Heart left ventricle (tissue), 13 donors: ENCODE data around the gene IGFN1.

Experiments
- POLR2A ChIP-seq, 2 donors: fragments of 450-650 bp; IDR thresholded peaks; one replicate each; pipeline ENCODE4 v1.6.1; 2017; ENCODE audit warnings: antibody characterized with exemption in 2 of 2, mild to moderate bottlenecking in 2 of 2, moderate library complexity in 2 of 2
- TF ChIP-seq, protein P1 (sequence below), 12 donors: fragments of 200-600 bp; sonication (generic) in 4 of 12; IDR thresholded peaks; one replicate each; pipeline versions ENCODE4 v1.5.0 to v1.8.0; 2018 to 2022; ENCODE audit warnings: antibody characterized with exemption in 12 of 12, mild to moderate bottlenecking in 5 of 12
- donor health status: ischemic (EF 13 %, LVEDD 7.1; RV severe dilation, severe dysfunction).
- donor health status: DM: no; HTN: yes; CAD: no.
- donor health status: DM: no; HTN: no; CAD: no.
- donor health status: ischemic (EF 25% LVEDD 6.9; RV normal size, moderate dysfunction).
- donor health status: ischemic (EF 25% LVEDD 5.7; RV mildly dilated, moderate dysfunction).
- donor health status: ischemic (EF 35%, LVEDD 5.7; RV mildly dilated, moderate dysfunction).
- donor health status: nonischemic (EF 11% LVEDD 7.7; RV severe dilation, severe dysfunction).
- donor health status: DM: yes; HTN: yes; CAD: no.
- donor health status: PGD.
- donor health status: ischemic (EF 29% LVEDD 5.4; RV normal size, mild dysfunction).
- donor health status: nonischemic (EF 23%, LVEDD 6.1; RV moderate dilation, normal function).

DNA sequence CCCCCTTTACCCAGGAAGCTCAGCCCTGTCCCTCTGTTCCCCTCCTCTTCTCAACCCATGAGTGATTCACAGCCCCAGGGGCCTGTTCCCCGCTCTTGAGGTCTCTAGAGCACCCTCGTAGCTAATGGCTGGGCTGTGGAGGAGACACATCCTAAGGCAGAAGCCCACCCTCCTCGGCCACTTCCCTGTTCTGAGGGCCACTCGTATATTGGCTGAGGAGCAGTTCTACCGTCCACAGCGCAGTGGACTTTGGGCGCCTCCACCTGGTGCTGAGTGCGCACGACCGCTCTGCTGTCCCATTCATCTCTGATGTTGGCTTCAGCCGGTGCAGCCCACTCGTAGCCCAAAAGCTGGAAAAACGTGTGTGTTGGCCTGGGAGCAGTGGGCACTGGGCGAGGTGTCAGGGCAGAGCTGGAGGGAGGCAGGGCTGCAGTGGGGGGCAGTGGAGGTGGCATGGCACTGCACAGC lies 68.2 kb downstream of the IGFN1 start:
- TF ChIP-seq, protein P1, sequence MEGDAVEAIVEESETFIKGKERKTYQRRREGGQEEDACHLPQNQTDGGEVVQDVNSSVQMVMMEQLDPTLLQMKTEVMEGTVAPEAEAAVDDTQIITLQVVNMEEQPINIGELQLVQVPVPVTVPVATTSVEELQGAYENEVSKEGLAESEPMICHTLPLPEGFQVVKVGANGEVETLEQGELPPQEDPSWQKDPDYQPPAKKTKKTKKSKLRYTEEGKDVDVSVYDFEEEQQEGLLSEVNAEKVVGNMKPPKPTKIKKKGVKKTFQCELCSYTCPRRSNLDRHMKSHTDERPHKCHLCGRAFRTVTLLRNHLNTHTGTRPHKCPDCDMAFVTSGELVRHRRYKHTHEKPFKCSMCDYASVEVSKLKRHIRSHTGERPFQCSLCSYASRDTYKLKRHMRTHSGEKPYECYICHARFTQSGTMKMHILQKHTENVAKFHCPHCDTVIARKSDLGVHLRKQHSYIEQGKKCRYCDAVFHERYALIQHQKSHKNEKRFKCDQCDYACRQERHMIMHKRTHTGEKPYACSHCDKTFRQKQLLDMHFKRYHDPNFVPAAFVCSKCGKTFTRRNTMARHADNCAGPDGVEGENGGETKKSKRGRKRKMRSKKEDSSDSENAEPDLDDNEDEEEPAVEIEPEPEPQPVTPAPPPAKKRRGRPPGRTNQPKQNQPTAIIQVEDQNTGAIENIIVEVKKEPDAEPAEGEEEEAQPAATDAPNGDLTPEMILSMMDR (IDR thresholded peaks at IDR 0.05), result no peak
- no peak for TF ChIP-seq POLR2A (IDR thresholded peaks at IDR 0.05)
